GM18519 (cell line): Measurements from ENCODE around the gene CIAPIN1.
A peak's percentile ranks its signal among the peaks of the same experiment; 100 is the strongest.
"Not testable (repeated sequence)": the region's sequence is repeated elsewhere in the genome, so short reads cannot be mapped to it uniquely, and the experiment has no call there.

Experiments used
- ATAC-seq: cut with Tn5 transposase; IDR thresholded peaks from one replicate; pipeline ENCODE4 v1.9.1; 2021; ENCODE audit warnings: mild to moderate bottlenecking, moderate library complexity; ENCODE audit not compliant: unreplicated experiment, low FRiP score

Gene CIAPIN1

GRCh38 chr16:57444711-57445110 lies 2.5 kb downstream of the CIAPIN1 start:
- ATAC-seq, result no peak

GRCh38 chr16:57440551-57440950 lies 6.6 kb downstream of the CIAPIN1 start:
- ATAC-seq, result not testable (repeated sequence)

GRCh38 chr16:57439947-57440346 lies 7.2 kb downstream of the CIAPIN1 start:
- not testable (repeated sequence) for ATAC-seq

DNA sequence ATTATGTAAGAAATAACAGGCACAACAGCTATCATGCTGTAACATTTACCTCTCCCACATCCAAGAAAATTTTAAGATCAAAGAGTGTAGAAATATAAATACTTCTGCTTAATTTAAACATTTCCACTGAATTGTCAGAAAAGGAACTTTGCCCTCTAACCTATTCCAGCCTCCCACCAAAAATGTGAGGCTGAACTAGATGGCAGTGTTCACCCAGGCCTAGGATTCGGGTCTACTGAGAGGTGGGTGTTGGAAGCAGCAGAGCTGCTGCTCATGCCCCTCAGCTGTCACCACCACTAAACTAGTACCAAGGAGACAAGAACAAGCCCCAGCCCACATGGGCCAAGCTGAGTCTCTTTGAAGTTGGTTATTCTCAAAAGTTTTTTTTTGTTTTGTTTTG lies 11.3 kb downstream of the CIAPIN1 start:
- no peak for ATAC-seq

DNA sequence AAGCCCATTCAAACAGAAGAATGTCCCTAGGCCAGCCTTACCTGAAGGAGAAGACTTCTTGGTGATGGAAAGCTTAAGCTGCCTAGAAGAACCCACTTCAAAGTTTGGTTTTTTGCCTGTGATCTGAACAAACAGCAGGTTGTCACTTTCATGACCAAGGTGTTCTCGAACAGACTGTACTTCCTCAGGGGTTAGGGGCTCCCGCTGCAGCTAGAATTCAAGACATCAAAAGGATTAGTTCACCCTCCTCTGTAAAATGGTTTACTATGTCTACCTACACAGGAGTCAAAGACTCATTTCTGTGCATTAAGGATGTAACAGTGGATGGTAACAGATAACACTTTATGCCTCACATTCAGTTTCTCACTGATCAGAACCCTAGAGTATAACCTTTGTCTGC lies 13.2 kb downstream of the CIAPIN1 start:
- no peak for ATAC-seq

DNA sequence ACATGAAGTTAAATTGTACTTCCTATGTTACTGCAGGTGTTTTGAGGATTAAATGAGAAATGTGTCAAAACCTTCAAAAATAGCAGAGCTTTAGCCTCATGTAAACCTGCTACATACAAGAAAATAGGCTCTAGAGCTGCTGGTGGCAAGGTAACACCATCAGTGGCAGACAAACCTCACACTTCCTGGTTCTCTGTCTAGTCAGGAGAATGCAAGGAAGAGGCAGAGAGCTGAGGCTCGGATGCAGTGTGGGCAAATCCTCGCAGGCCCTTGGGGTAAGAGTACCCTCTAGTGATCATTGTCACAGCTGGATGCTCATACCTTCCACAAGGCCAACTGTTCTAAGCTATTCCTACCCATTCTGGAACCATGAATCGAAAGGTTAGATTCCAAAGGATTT lies 14.2 kb downstream of the CIAPIN1 start:
- no peak for ATAC-seq

DNA sequence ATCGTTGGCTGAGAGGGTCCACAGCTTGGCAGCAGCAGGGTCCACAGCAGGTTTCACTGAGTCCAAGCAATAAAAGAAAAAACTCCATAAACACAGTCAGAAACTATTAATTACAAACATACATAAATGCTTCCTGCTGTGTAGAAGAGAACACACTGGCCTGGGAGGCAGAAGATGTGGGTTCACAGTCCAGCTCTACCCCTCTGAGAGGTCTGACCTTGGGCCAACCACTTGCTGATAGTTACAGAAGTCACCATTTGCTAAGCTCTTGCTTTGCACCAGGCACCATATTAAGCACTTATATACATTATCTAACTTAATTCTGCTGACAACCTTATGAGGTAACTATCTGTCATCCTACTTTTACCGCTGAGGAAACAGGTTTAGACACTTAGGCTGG lies 14.7 kb downstream of the CIAPIN1 start:
- no peak for ATAC-seq

GRCh38 chr16:57430955-57431354 lies 16.2 kb downstream of the CIAPIN1 start:
- no peak for ATAC-seq

DNA sequence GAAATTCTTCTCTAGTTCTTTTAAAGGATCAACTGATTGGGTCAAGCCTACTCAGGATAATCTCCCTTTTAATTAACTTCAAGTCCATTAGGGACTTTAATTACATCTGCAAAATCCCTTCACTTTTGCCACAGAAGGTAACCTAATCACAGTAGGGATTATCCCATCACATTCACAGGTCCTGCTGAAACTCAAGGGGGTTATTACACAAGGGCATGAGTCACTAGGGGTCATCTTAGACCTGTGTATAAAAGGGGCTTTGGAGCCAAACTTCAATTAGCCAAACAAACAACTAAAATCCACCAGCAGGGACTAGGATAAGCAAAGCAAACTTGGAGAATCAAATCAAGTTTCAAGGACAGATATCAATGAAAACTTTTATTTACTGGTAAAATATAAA lies 19.4 kb downstream of the CIAPIN1 start:
- ATAC-seq, result no peak

GRCh38 chr16:57427307-57427706 lies 19.9 kb downstream of the CIAPIN1 start:
- no peak for ATAC-seq

DNA sequence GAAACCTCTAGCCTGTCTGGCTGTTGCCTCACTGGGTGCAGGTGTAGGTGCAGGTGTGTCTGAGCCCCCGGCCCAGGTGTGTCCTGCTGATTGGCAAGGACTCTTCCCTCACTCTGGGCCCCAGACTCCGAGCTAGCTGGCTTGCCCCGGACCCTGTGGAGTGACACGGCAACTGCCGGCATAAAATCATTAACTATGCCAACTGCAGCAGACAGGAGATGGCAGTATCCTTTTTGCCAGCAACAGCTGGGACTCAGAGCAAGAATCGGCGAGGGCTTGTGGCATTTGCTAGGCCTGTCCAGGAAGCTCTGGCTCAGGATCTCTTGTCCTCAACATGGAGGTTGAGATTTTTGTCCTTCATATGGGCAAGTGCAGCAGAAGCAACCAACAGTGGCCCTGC lies 20.8 kb downstream of the CIAPIN1 start:
- ATAC-seq, result no peak

GRCh38 chr16:57424583-57424982 lies 22.6 kb downstream of the CIAPIN1 start:
- ATAC-seq, result no peak

DNA sequence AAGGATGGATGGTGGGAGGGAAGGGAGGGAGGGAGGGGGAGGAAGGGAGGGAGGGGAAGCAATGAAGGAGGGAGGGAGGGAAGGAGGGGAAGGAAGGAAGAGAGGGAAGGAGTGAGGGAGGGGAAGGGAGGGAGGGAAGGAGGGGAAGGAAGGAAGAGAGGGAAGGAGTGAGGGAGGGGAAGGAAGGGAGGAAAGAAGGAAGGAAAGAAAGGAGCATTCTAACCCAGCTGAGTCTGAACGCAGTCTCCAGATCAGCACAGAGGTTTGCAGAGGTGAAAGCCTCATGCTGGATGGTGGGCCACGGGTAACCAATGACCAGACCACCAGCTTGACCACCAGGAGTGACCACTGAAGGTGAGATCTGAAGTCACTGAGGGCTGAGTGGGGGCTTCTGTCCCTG lies 24.0 kb downstream of the CIAPIN1 start:
- ATAC-seq, result no peak

- ATAC-seq, result no peak
These were observed 24.9 kb downstream of the CIAPIN1 start for GRCh38 chr16:57422026-57422944.

GRCh38 chr16:57419506-57419905 lies 27.7 kb downstream of the CIAPIN1 start:
- ATAC-seq, result no peak

GRCh38 chr16:57416084-57416483 lies 31.1 kb downstream of the CIAPIN1 start:
- ATAC-seq, result no peak

GRCh38 chr16:57413733-57414132 lies 33.5 kb downstream of the CIAPIN1 start:
- no peak for ATAC-seq

DNA sequence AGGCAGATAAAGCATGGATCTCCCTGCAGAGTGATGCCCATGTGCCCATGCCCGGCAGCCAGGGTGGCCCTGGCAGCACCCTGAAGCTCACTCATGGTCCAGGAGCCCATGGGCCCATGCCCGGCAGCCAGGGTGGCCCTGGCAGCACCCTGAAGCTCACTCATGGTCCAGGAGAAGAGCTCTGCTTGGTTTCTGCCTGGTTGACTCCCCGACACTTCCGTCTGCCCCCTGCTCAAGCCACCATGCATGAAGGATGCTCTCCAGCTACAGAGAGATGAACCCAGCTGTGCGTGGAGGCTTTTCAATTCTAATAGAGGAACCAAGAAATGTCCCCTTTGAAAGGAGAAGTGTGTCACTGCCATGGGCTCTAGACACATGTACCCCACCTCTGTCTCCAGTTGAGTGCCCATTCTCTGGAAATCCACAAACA lies 33.9 kb downstream of the CIAPIN1 start:
- peak; percentile 70 for ATAC-seq

DNA sequence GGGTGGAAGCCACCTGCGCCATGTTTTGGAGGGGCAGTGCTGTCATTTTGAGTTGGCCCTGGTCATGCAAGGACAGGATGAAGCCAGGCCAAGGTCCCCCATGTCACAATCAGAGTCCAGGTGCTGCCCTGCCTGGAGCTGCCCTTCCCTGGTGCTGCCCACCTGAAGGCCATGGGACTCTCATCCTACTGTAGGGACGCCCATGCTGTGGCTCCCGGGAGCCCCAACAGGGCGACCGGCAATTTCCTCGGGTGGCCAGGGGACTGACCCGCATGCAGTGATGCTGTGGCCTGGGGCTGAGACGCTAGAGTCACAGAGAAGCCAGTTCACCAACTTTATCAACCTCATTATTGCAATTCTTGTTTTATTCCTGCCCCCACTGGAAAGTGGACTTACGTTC lies 34.6 kb downstream of the CIAPIN1 start:
- ATAC-seq, result no peak

DNA sequence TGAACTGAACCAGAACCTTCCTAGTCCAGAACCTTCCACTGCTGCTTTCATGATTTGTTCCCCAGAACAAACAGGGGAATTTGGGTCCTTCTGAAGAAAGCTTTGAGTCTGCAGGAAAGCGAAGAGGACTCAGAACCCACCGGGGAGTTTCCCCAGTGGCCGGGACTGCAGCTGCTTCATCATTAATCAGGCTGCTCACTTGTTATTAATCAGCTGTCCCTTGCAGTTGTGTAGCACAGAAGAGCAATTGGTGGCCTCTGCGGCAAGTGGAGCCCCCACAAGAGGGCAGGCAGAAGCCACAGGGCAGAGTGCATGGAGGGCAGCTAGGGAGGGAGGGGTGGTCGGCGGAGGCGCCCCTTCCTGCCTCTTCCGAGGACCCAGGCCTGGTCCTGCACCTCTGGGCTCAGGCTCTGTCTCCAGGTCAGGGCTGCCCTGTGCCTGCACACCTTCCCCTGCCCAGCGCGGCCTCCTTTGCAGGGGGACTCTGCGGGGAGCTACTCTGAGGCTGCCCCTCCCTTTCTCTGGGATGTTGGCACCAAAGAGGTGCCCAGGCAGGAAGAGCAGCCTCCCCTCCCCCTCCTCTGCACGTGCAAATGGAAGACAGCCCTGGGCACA lies 35.7 kb downstream of the CIAPIN1 start:
- ATAC-seq, result no peak

- no peak for ATAC-seq
These were observed 37.2 kb downstream of the CIAPIN1 start for GRCh38 chr16:57409870-57410587.
